ENCODE measurements around the gene GALNTL6.

- TF ChIP-seq EZH2 (IDR thresholded peaks at IDR 0.05; ENCODE audit: insufficient read depth, poor library complexity, severe bottlenecking) (no peak), EZH2phosphoT487 (IDR thresholded peaks at IDR 0.05; ENCODE audit: insufficient read depth, low read depth) (no peak)
Observed at GRCh38 chr4:172808196-172808595, 995.0 kb downstream of the GALNTL6 start.
